SU-DHL-6 (cell line): ENCODE results near the gene SGCE.

ENCODE experiments used
- H2AFZ ChIP-seq: fragments of 200-600 bp; sonication (generic); 2 replicates; pipeline ENCODE4 v1.6.1; 2014; ENCODE audit warnings: low read depth, mild to moderate bottlenecking, moderate library complexity, mixed read lengths, antibody characterized with exemption, low read length; ENCODE audit not compliant: severe bottlenecking
- H3F3A ChIP-seq: fragments of 200-600 bp; shearing (Covaris generic); 2 replicates; pipeline ENCODE4 v1.6.0; 2016; ENCODE audit warnings: antibody characterized with exemption, mild to moderate bottlenecking; ENCODE audit not compliant: insufficient read depth
- H3K27ac ChIP-seq: fragments of 200-600 bp; sonication (generic); 2 replicates; pipeline ENCODE4 v1.5.1; 2016; ENCODE audit warnings: low read depth, mild to moderate bottlenecking, low read length, moderate library complexity, mixed read lengths
- H3K27me3 ChIP-seq: fragments of 200-600 bp; sonication (generic), shearing (Covaris generic); 2 replicates; pipeline ENCODE4 v1.6.0; 2014; ENCODE audit warnings: mild to moderate bottlenecking, low read length
- H3K36me3 ChIP-seq: fragments of 200-600 bp; sonication (generic); 2 replicates; pipeline ENCODE4 v1.6.1; 2014; ENCODE audit warnings: mild to moderate bottlenecking, low read length, mixed read lengths
- H3K4me2 ChIP-seq: fragments of 300-600, 200-600 bp; shearing (Covaris generic), sonication (generic); 2 replicates; pipeline ENCODE4 v1.6.0; 2014; ENCODE audit warnings: low read length, low read depth, mild to moderate bottlenecking; ENCODE audit not compliant: poor library complexity, severe bottlenecking
- H3K4me3 ChIP-seq: fragments of 200-600 bp; sonication (generic); 2 replicates; pipeline ENCODE4 v1.5.1; 2014; ENCODE audit warnings: antibody characterized with exemption, low read length, mild to moderate bottlenecking, mixed read lengths; ENCODE audit not compliant: insufficient read depth, poor library complexity, severe bottlenecking
- H3K79me2 ChIP-seq: fragments of 200-600 bp; sonication (generic); 2 replicates; pipeline ENCODE4 v1.6.1; 2014; ENCODE audit warnings: mild to moderate bottlenecking, low read length, moderate library complexity; ENCODE audit not compliant: insufficient read depth
- H3K9ac ChIP-seq: fragments of 200-600 bp; sonication (generic); 2 replicates; pipeline ENCODE4 v1.7.0; 2014; ENCODE audit warnings: mild to moderate bottlenecking, low read length
- H3K9me2 ChIP-seq: fragments of 200-600 bp; sonication (generic); replicated peaks from 2 replicates; pipeline ENCODE4 v1.6.1; 2014; ENCODE audit warnings: low read length; ENCODE audit not compliant: insufficient read depth
- H3K9me3 ChIP-seq: fragments of 200-600 bp; sonication (generic); 2 replicates; pipeline ENCODE4 v1.6.1; 2014; ENCODE audit warnings: low read length, mixed read lengths; ENCODE audit not compliant: insufficient read depth
- H4K20me1 ChIP-seq: fragments of 200-600 bp; sonication (generic); 2 replicates; pipeline ENCODE4 v1.6.1; 2014; ENCODE audit warnings: low read depth, mild to moderate bottlenecking, antibody characterized with exemption, low read length, moderate library complexity, mixed read lengths
- CTCF ChIP-seq: fragments of 200-600 bp; sonication (generic); IDR thresholded peaks from one replicate; pipeline ENCODE4 v1.5.1; 2017; ENCODE audit warnings: antibody characterized with exemption, mild to moderate bottlenecking, low read length, moderate library complexity; ENCODE audit not compliant: insufficient read depth, poor library complexity, severe bottlenecking
- EZH2phosphoT487 ChIP-seq: fragments of 200-600 bp; sonication (generic), shearing (Covaris generic); conservative IDR thresholded peaks from 2 replicates; pipeline ENCODE4 v1.6.1; 2018; ENCODE audit warnings: mild to moderate bottlenecking, antibody characterized with exemption, low read length, moderate library complexity, mixed read lengths

Gene SGCE

DNA sequence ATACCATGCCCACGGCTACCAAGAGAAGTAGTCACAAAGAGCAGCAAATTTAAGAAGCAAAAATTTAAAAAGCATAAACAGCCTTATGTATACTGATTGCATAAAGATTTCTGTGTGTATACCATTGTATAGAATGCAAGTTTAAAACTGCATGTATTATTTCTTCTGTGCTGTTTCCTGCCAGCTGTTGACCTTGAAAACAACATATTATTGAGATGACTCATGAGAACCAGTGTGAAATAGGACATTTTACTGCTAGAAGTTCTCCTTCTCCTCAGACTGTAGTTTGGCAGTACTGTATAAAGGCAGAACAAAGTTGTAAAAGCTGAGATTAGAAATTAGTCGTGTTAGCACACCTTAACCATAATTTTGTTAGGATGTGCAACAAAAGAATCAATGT is 42.3 kb upstream of the SGCE start:
- H3K27ac ChIP-seq, result no peak overlapping the region
- H3K4me3 ChIP-seq, result no peak overlapping the region
- no peaks in the 10 kb centered on the region for H3F3A ChIP-seq
- H3K36me3 ChIP-seq, result no peaks in the 10 kb centered on the region
- H3K4me2 ChIP-seq, result no peak overlapping the region
- no peak overlapping the region for H2AFZ ChIP-seq
- TF ChIP-seq EZH2phosphoT487 (no peak), CTCF (no peak)
- H3K27me3 ChIP-seq, result no peaks in the 10 kb centered on the region
- H3K9me2 ChIP-seq, result no peaks in the 10 kb centered on the region
- no peak overlapping the region for H3K9ac ChIP-seq
- H3K79me2 ChIP-seq, result no peaks in the 10 kb centered on the region
- H3K9me3 ChIP-seq, result no peaks in the 10 kb centered on the region
- H4K20me1 ChIP-seq, result no peaks in the 10 kb centered on the region

DNA sequence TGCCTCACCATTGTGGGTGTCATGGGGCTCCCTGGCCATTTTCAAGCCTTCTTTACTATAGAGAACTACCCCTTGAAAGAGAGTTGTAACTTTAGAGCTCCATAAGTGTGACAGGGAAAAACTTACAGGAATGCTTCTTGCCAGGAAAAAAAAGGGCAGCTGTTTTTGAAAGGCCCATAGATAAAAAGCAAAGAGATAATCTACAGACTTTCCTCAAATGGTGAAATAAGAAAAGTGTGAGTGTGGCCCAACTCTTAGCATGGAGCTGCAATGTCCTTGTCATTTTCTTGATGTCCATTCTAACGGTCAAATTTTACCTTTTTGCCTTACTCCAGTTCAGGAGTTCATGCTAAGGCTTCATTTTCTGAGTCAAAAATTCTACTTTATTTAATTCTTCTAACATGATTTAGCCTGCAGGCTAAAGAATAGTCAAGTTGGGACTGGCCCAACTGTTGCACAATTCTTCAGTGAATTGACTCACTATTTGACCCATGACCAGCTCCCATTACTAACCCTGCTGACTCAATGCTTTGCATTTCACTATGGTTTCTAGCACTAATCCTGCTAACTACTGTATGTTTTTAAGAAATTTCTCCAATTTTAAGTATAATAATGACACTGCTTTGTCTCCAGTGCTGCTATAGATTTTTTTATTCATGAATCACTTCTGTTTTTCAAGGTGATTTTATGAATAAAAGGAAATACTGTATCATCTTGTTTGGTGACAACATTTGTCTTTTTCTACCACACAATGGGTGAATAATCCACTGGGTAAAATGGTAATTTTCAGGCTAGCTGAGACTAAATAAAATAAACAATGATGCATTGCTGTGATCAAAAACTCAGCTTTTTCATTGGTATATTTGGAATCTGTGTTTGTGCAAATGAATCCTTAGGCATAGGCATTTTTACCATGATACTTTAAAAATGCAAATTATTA is 41.4 kb upstream of the SGCE start:
- Histone ChIP-seq H3K4me2 (no peak overlapping the region), H3K9me2 (no peaks in the 10 kb centered on the region), H3K36me3 (no peaks in the 10 kb centered on the region), H3K27me3 (no peaks in the 10 kb centered on the region), H3K27ac (no peak overlapping the region), H3K79me2 (no peaks in the 10 kb centered on the region), H2AFZ (no peak overlapping the region), H3K9me3 (no peaks in the 10 kb centered on the region), H4K20me1 (no peaks in the 10 kb centered on the region), H3F3A (no peaks in the 10 kb centered on the region), H3K4me3 (no peak overlapping the region), H3K9ac (no peak overlapping the region)
- TF ChIP-seq EZH2phosphoT487, result no peak
- no peak for TF ChIP-seq CTCF

GRCh38 chr7:94687810-94688209 is 31.9 kb upstream of the SGCE start:
- Histone ChIP-seq H3K4me3 (no peak overlapping the region), H3K9me3 (no peaks in the 10 kb centered on the region), H3F3A (no peaks in the 10 kb centered on the region), H3K9me2 (no peaks in the 10 kb centered on the region), H3K4me2 (no peak overlapping the region), H3K27me3 (no peaks in the 10 kb centered on the region), H2AFZ (no peak overlapping the region), H3K9ac (no peak overlapping the region), H3K27ac (no peak overlapping the region), H3K79me2 (no peaks in the 10 kb centered on the region), H3K36me3 (no peaks in the 10 kb centered on the region), H4K20me1 (no peaks in the 10 kb centered on the region)
- no peak for TF ChIP-seq CTCF
- TF ChIP-seq EZH2phosphoT487, result no peak
